Common myeloid progenitor, CD34-positive (primary cell): Measurements from ENCODE around the gene BRAT1.

Experiments
- CTCF ChIA-PET: fragments of 350-600 bp; sonication (Branson Sonifier 250); formaldehyde crosslinking; loops from one replicate; lab custom pipeline; 2021; ENCODE audit warnings: antibody characterized with exemption; lab: Charles Lee
- POLR2A ChIA-PET: fragments of 350-600 bp; sonication (Branson Sonifier 250); formaldehyde crosslinking; loops from one replicate; lab custom pipeline; 2021; ENCODE audit warnings: antibody characterized with exemption; lab: Charles Lee
- DNase-seq, 3 donors: peaks; one replicate each; pipeline versions ENCODE4 v3.0.0 to v3.0.0-alpha.2; 2013
- H3K27ac ChIP-seq, 2 experiments: 1 replicate in 1 of 2; 2 replicates in 1 of 2; pipeline ENCODE4 v1.7.0; 2013; ENCODE audit warnings: inconsistent platforms in 2 of 2, low read length in 2 of 2, mild to moderate bottlenecking in 2 of 2, low read depth in 1 of 2, moderate library complexity in 1 of 2; ENCODE audit not compliant: severe bottlenecking in 2 of 2, insufficient read depth in 1 of 2, poor library complexity in 1 of 2
- H3K27me3 ChIP-seq, 5 experiments: replicated peaks in 2 of 5; 1 replicate in 3 of 5; 2 replicates in 2 of 5; pipeline versions ENCODE4 v1.6.1 to v1.7.0; 2013; ENCODE audit warnings: low read length in 4 of 5, mild to moderate bottlenecking in 2 of 5, moderate library complexity in 2 of 5, inconsistent platforms in 1 of 5; ENCODE audit not compliant: insufficient read depth in 5 of 5, control insufficient read depth in 4 of 5
- H3K36me3 ChIP-seq, 4 experiments: 1 replicate in 2 of 4; 2 replicates in 2 of 4; pipeline versions ENCODE4 v1.6.1 to v1.7.0; 2013; ENCODE audit warnings: low read length in 3 of 4, control low read depth in 1 of 4, mild to moderate bottlenecking in 1 of 4; ENCODE audit not compliant: control insufficient read depth in 4 of 4, insufficient read depth in 4 of 4
- H3K4me1 ChIP-seq, 4 experiments: 1 replicate in 3 of 4; 2 replicates in 1 of 4; pipeline versions ENCODE4 v1.6.1 to v1.7.1; 2013; ENCODE audit warnings: low read length in 3 of 4, mild to moderate bottlenecking in 3 of 4, control low read depth in 1 of 4, inconsistent platforms in 1 of 4, moderate library complexity in 1 of 4; ENCODE audit not compliant: control insufficient read depth in 4 of 4, insufficient read depth in 4 of 4; ENCODE audit errors: control extremely low read depth in 1 of 4
- H3K4me3 ChIP-seq, 7 experiments: 1 replicate in 4 of 7; 2 replicates in 3 of 7; pipeline versions ENCODE4 v1.5.1 to v1.7.0; 2013; ENCODE audit warnings: mild to moderate bottlenecking in 7 of 7, low read length in 6 of 7, moderate library complexity in 6 of 7, inconsistent platforms in 2 of 7, low read depth in 2 of 7, control low read depth in 1 of 7; ENCODE audit not compliant: insufficient read depth in 4 of 7, control insufficient read depth in 1 of 7; ENCODE audit errors: extremely low read depth in 1 of 7
- H3K9me3 ChIP-seq, 5 experiments: 1 replicate in 4 of 5; 2 replicates in 1 of 5; pipeline versions ENCODE4 v1.6.1 to v1.7.1; 2013; ENCODE audit warnings: low read length in 4 of 5, mild to moderate bottlenecking in 2 of 5, inconsistent platforms in 1 of 5, low read depth in 1 of 5, moderate library complexity in 1 of 5; ENCODE audit not compliant: control insufficient read depth in 4 of 5, insufficient read depth in 2 of 5; ENCODE audit errors: control extremely low read depth in 1 of 5
- WGBS: methylation state at CpG from one replicate; pipeline ENCODE4 v1.1.5; 2013; ENCODE audit not compliant: insufficient coverage; 5-methylcytosine and 5-hydroxymethylcytosine counted together

BRAT1 gene

DNA sequence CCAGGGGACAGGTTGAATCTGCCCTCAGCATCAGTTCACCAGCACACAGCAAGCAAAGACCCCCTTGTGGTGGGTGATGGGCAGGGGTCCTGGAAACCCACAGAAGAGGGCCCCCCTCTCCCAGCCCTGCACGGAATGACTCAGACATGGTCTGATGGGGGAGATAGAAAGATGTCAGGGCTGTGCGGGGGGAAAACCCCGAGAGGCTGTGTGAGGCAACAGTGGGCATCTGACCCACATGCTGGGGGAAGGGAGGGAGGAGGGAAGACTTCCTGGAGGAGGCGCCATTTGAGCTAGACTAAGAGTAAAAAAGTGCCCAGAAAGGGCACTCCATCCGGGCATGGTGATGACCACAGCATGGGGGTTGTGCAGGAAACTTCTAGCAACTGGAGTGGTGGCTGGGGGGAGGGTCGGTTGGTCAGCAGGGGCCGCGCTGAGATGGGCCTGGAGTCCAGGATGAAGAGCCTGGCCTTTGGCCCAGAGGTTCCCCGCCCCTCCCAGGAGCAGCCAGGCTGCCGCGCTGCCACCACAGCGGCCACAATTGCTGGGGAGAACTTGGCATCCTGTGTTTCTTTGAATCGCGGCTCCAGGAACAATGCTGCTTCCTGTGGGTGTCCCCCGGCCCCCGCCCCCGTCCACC lies 33.3 kb downstream of the BRAT1 start:
- ChIA-PET POLR2A (interaction anchor here (0.7 to 1.1 kb wide), 2 partner anchors 11 to 213 kb away, joined by 3 to 7 read pairs; no protein-coding TSS in a partner anchor), CTCF (interaction anchor here (0.8 to 3.4 kb wide), 2 partner anchors 11 to 195 kb away, joined by 3 to 12 read pairs; no protein-coding TSS in a partner anchor)
- Histone ChIP-seq H3K27ac (no peak overlapping the region), H3K27me3 (peaks cover 0 to 4% (median 0%) of the 10 kb centered on the region in 5 experiments), H3K4me3 (peak overlapping the region in 6 of 7 experiments; percentile 10 to 78 (median 56)), H3K36me3 (peaks cover 0 to 20% (median 8%) of the 10 kb centered on the region in 4 experiments), H3K4me1 (peaks cover 5 to 90% (median 82%) of the 10 kb centered on the region in 4 experiments), H3K9me3 (no peaks in the 10 kb centered on the region)
- WGBS, result 0% methylated on average over 13 of the region's 17 CpGs
- DNase-seq, result peak in 2 of 3 donors; percentile 89

- POLR2A ChIA-PET, result interaction anchor here (1.6 kb wide), 1 partner anchor 8 kb away, joined by 5 read pairs; no protein-coding TSS in a partner anchor
- Histone ChIP-seq H3K36me3 (peaks cover 0 to 12% (median 4%) of the 10 kb centered on the region in 4 experiments), H3K4me1 (peaks cover 5 to 88% (median 81%) of the 10 kb centered on the region in 4 experiments), H3K4me3 (peak overlapping the region in 6 of 7 experiments; percentile 23 to 78 (median 62)), H3K27me3 (peaks cover 0 to 4% (median 0%) of the 10 kb centered on the region in 5 experiments), H3K9me3 (no peaks in the 10 kb centered on the region), H3K27ac (no peak overlapping the region)
- DNase-seq, result no peak
- whole genome bisulfite sequencing, result 21% methylated on average over 21 of the region's 21 CpGs
- CTCF ChIA-PET, result interaction anchor here (1.0 to 3.4 kb wide), 2 partner anchors 10 to 23 kb away, joined by 4 to 12 read pairs; no protein-coding TSS in a partner anchor
Observed at GRCh38 chr7:2521341-2521745, 34.0 kb downstream of the BRAT1 start.

DNA sequence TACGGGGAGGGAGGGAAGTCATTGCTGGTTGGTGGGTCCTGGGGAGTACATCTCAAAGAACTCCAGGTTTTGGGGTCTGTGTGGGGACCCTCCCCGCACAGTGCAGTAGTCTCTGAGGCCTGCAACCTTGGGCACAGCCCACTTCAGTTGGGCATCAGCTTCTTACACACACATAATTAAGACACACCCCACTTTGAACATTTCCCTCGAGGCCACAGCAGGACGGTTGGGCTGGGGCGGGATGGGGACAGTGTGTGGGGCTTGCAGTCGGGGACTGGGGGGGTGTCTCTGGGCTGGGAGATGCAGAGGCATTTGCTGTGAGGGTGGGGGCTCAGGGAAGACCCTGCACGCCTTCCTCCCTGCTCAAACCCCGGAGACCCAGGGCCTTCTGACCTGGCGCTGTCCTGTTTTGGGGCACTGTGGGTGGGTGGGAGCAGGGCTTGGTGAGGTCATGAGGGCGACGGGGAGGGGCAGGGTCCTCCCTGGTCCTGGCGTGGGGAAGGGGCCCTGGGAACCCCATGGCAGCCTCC lies 34.5 kb downstream of the BRAT1 start:
- CTCF ChIA-PET, result interaction anchor here (1.0 to 3.4 kb wide), 2 partner anchors 9 to 22 kb away, joined by 4 to 12 read pairs; no protein-coding TSS in a partner anchor
- DNase-seq, result peak in 2 of 3 donors; percentile 48 to 63
- WGBS, result 12% methylated on average over 3 of the region's 12 CpGs
- POLR2A ChIA-PET, result interaction anchor here (1.6 to 2.0 kb wide), 2 partner anchors 9 to 10 kb away, joined by 5 to 13 read pairs; no protein-coding TSS in a partner anchor
- Histone ChIP-seq H3K4me1 (peaks cover 5 to 87% (median 78%) of the 10 kb centered on the region in 4 experiments), H3K27me3 (peaks cover 0 to 4% (median 0%) of the 10 kb centered on the region in 5 experiments), H3K9me3 (no peaks in the 10 kb centered on the region), H3K27ac (no peak overlapping the region), H3K36me3 (peaks cover 0 to 9% (median 2%) of the 10 kb centered on the region in 4 experiments), H3K4me3 (peak overlapping the region in 6 of 7 experiments; percentile 52 to 78 (median 71))

DNA sequence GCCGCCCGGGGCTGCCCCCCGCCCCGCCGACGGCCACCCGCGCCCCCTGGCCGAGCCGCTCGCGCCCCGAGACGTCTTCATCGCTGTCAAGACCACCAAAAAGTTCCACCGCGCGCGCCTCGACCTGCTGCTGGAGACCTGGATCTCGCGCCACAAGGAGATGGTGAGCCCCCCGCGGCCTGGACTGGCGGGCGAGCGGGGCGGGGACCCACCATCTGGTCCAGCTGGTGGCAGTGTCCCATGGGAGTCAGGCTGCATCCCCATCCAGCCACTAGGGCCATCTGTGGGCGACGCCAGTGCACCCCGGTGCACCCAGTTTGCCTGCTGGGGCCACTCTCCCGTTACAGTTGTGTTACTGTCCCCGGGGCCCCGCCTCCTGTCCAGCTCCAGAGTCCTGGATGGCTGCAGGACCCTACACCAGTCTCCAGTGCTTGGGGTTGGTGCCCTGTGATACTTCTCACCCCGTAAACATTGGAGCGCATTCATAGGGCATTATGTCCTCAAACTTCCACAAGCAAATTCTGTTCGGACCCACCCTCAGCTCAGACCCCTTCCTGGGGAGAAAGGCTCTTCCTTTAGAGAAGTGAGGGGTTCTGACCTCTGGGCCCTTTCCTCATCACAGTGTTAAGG lies 35.1 kb downstream of the BRAT1 start:
- Histone ChIP-seq H3K36me3 (peaks cover 0 to 3% (median 1%) of the 10 kb centered on the region in 4 experiments), H3K27me3 (peaks cover 0 to 4% (median 0%) of the 10 kb centered on the region in 5 experiments), H3K4me3 (peak overlapping the region; percentile 18 to 78 (median 71)), H3K9me3 (no peaks in the 10 kb centered on the region), H3K4me1 (peaks cover 5 to 81% (median 72%) of the 10 kb centered on the region in 4 experiments), H3K27ac (no peak overlapping the region)
- ChIA-PET POLR2A (interaction anchor here (1.2 to 2.0 kb wide), 3 partner anchors 9 to 12 kb away, joined by 3 to 13 read pairs (median 5); no protein-coding TSS in a partner anchor), CTCF (interaction anchor here (3.4 kb wide), 1 partner anchor 9 kb away, joined by 12 read pairs; no protein-coding TSS in a partner anchor)
- no peak for DNase-seq
- 1% methylated on average over 32 of the region's 37 CpGs for WGBS

DNA sequence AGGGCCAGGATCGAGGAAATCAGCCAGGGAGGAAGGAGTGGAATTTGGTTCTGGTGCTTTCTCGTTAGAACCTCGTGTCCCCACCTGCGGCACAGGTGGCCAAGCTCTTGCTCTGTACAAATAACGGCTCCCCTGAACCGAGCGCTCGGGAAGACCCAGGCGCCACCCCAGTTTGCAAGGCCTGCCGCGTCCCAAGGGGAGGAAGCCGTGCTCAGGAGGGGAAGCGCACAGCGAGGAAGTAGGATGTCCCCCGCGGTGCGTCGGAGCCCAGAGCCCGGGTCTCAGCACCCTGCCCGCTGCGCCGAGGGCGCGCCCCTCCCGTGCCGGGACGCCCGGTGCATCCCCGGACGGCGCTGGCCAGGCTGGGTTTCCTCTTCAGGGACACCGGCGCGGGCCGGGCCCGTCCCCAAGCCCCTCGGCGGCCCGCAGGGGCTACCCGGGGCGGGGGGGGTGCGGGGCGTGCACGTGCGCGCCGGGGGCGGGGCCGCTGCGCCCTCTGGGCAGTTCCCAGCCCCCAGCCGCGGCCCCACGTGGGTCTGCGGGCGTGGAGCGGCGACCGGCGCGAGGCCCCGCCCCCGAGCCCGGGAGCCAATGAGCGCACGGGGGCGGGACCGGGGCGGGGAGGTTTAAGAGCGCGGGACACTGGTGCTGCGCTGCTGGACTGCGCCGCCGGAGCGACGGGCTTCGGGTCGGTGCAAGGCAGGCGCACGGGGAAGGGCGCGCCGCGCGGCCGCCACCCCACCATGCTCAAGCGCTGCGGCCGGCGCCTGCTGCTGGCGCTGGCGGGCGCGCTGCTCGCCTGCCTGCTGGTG lies 36.0 kb downstream of the BRAT1 start, which contains the start of gene LFNG:
LFNG (plus strand) TSS at position 656 of the 812 bp plus-strand sequence; CDS start at position 744, 88 bp downstream.
- H3K4me3 ChIP-seq, result peak within 1 kb of the TSS; percentile 22 to 78 (median 71)

DNA sequence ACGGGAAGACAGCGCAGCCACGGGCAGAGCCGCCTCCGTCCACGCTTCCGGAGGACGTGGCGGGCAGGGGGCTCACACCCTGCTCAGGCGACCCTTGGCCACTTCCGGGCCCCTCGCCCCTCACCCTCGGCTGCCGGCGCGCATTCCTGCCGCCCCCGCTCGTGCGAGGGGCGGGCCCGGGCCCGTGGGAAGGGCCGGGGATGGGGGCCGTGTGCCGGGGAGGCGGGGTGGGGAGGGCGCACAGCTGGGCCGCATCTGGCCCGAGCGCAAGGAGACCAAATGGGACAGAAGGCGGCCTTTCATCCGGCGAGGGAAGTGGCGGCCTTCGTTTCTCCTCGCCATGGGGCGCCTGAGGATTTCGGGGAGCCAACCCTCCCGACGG lies 36.6 kb downstream of the BRAT1 start:
- CTCF ChIA-PET, result no interaction called here
- H3K4me1 ChIP-seq, result peaks cover 5 to 66% (median 57%) of the 10 kb centered on the region in 4 experiments

More for the DNA sequence above, 36.0 kb downstream of the BRAT1 start, which contains the start of gene LFNG:
- H3K27me3 ChIP-seq, result peaks cover 0 to 4% (median 0%) of the 10 kb centered on the region in 5 experiments
- H3K4me1 ChIP-seq, result peaks cover 5 to 72% (median 63%) of the 10 kb centered on the region in 4 experiments
- DNase-seq, result peak; percentile 76 to 85 (median 80)
- ChIA-PET POLR2A (interaction anchor here (1.2 to 2.0 kb wide), 2 partner anchors 8 to 11 kb away, joined by 3 to 13 read pairs; no protein-coding TSS in a partner anchor), CTCF (no interaction called here)
- no peaks in the 10 kb centered on the region for H3K9me3 ChIP-seq
- 0% methylated on average over 85 of the region's 95 CpGs for WGBS
- no peak within 1 kb of the TSS for H3K27ac ChIP-seq
- H3K36me3 ChIP-seq, result no peaks in the 10 kb centered on the region

More for the DNA sequence above, 36.6 kb downstream of the BRAT1 start:
- DNase-seq, result no peak
- POLR2A ChIA-PET, result no interaction called here
- H3K4me3 ChIP-seq, result peak overlapping the region in 6 of 7 experiments; percentile 13 to 78 (median 62)
- no peaks in the 10 kb centered on the region for H3K9me3 ChIP-seq
- H3K27ac ChIP-seq, result no peak overlapping the region
- peaks cover 0 to 4% (median 0%) of the 10 kb centered on the region in 5 experiments for H3K27me3 ChIP-seq
- WGBS, result 6% methylated on average over 37 of the region's 41 CpGs
- H3K36me3 ChIP-seq, result no peaks in the 10 kb centered on the region
